Nephron (organoid): ENCODE results near the gene HIVEP2.

Source experiments
- H3K27ac Mint-ChIP-seq, 3 experiments: 2 replicates each; pipeline ENCODE4 v1.8.0; 2020; ENCODE audit warnings: mixed read lengths in 3 of 3, mild to moderate bottlenecking in 2 of 3, moderate library complexity in 1 of 3
- H3K27me3 Mint-ChIP-seq: 2 replicates; pipeline ENCODE4 v1.8.0; 2021; ENCODE audit warnings: low read depth, mild to moderate bottlenecking, moderate library complexity, mixed read lengths
- H3K36me3 Mint-ChIP-seq: 2 replicates; pipeline ENCODE4 v1.8.0; 2020; ENCODE audit warnings: low read depth, mixed read lengths
- H3K4me1 Mint-ChIP-seq: 2 replicates; pipeline ENCODE4 v1.8.0; 2020; ENCODE audit warnings: mixed read lengths
- H3K4me3 Mint-ChIP-seq, 3 experiments: 2 replicates each; pipeline ENCODE4 v1.8.0; 2020; ENCODE audit warnings: mild to moderate bottlenecking in 3 of 3, mixed read lengths in 3 of 3, moderate library complexity in 2 of 3
- H3K9me3 Mint-ChIP-seq: 2 replicates; pipeline ENCODE4 v1.8.0; 2020; ENCODE audit warnings: mixed read lengths
- TF ChIP-seq, protein P1 (sequence below), 3 experiments: fragments of 200-600 bp; sonication (generic); IDR thresholded peaks; one replicate each; pipeline ENCODE4 v1.5.0; 2021; ENCODE audit warnings: antibody characterized with exemption in 3 of 3; ENCODE audit not compliant: unreplicated experiment in 3 of 3

Gene HIVEP2

GRCh38 chr6:142713959-142714358 lies 231.0 kb downstream of the HIVEP2 start:
- TF ChIP-seq, protein P1, sequence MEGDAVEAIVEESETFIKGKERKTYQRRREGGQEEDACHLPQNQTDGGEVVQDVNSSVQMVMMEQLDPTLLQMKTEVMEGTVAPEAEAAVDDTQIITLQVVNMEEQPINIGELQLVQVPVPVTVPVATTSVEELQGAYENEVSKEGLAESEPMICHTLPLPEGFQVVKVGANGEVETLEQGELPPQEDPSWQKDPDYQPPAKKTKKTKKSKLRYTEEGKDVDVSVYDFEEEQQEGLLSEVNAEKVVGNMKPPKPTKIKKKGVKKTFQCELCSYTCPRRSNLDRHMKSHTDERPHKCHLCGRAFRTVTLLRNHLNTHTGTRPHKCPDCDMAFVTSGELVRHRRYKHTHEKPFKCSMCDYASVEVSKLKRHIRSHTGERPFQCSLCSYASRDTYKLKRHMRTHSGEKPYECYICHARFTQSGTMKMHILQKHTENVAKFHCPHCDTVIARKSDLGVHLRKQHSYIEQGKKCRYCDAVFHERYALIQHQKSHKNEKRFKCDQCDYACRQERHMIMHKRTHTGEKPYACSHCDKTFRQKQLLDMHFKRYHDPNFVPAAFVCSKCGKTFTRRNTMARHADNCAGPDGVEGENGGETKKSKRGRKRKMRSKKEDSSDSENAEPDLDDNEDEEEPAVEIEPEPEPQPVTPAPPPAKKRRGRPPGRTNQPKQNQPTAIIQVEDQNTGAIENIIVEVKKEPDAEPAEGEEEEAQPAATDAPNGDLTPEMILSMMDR (IDR thresholded peaks at IDR 0.05; ENCODE audit: unreplicated experiment in 3 of 3), result no peak
- Mint-ChIP-seq H3K36me3 (no peaks in the 10 kb centered on the region), H3K4me1 (no peaks in the 10 kb centered on the region), H3K9me3 (peaks cover 7% of the 10 kb centered on the region), H3K27me3 (no peaks in the 10 kb centered on the region), H3K4me3 (no peak overlapping the region), H3K27ac (no peak overlapping the region)

GRCh38 chr6:142712231-142712630 lies 232.7 kb downstream of the HIVEP2 start:
- Mint-ChIP-seq H3K9me3 (no peaks in the 10 kb centered on the region), H3K27ac (no peak overlapping the region), H3K27me3 (no peaks in the 10 kb centered on the region), H3K4me1 (no peaks in the 10 kb centered on the region), H3K36me3 (no peaks in the 10 kb centered on the region), H3K4me3 (no peak overlapping the region)
- TF ChIP-seq, protein P1 (IDR thresholded peaks at IDR 0.05; ENCODE audit: unreplicated experiment in 3 of 3), result no peak

GRCh38 chr6:142708651-142709050 lies 236.3 kb downstream of the HIVEP2 start:
- Mint-ChIP-seq H3K27me3 (no peaks in the 10 kb centered on the region), H3K27ac (no peak overlapping the region), H3K4me3 (no peak overlapping the region), H3K36me3 (no peaks in the 10 kb centered on the region), H3K9me3 (no peaks in the 10 kb centered on the region), H3K4me1 (peaks cover 2% of the 10 kb centered on the region)
- TF ChIP-seq, protein P1 (IDR thresholded peaks at IDR 0.05; ENCODE audit: unreplicated experiment in 3 of 3), result no peak

DNA sequence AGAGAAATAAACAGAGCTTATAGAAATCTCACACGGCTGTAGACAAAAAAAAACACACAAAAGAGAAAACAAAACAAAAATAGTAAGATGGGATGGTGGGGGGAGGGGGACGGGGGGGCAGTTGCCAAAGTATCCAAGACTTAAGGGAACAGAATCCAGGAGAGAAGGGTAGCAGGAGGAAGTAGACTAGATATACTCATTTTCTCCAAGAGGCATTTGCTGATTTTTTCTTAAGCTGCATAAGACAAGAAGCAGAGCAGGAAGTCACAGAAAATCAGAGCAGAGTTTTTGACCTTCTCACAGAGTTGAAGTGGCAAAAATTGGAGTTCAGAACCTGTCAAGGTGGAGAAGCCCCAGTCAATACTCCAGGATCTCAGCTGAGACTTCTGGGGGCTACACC lies 237.7 kb downstream of the HIVEP2 start:
- peaks cover 11% of the 10 kb centered on the region for H3K4me1 Mint-ChIP-seq
- no peaks in the 10 kb centered on the region for H3K27me3 Mint-ChIP-seq

DNA sequence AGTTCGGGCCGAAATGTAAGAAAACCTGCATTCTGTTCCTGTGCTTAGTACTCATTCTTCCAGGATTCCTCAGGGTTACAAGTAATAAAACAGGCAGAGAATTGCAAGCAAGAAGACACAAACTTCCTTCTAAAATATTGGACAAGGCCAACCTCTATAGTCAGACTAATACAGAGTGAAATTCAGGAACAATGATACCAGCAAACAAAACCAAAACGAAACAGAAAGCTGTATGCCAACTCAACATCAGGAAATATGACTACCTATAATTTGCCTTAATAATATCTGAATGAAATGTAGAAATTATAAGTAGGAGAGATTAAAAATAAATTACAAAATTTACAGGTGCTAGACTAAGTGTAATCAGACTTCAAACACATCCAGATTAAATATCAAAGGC lies 238.8 kb downstream of the HIVEP2 start:
- no peaks in the 10 kb centered on the region for H3K9me3 Mint-ChIP-seq
- H3K36me3 Mint-ChIP-seq, result no peaks in the 10 kb centered on the region
- no peak overlapping the region for H3K4me3 Mint-ChIP-seq
- H3K27ac Mint-ChIP-seq, result no peak overlapping the region
- no peaks in the 10 kb centered on the region for H3K27me3 Mint-ChIP-seq
- H3K4me1 Mint-ChIP-seq, result peaks cover 13% of the 10 kb centered on the region
- TF ChIP-seq, protein P1 (IDR thresholded peaks at IDR 0.05; ENCODE audit: unreplicated experiment in 3 of 3), result no peak

More for the DNA sequence above, 237.7 kb downstream of the HIVEP2 start:
- H3K27ac Mint-ChIP-seq, result no peak overlapping the region
- TF ChIP-seq, protein P1 (IDR thresholded peaks at IDR 0.05; ENCODE audit: unreplicated experiment in 3 of 3), result no peak
- H3K36me3 Mint-ChIP-seq, result no peaks in the 10 kb centered on the region
- H3K9me3 Mint-ChIP-seq, result no peaks in the 10 kb centered on the region
- H3K4me3 Mint-ChIP-seq, result no peak overlapping the region

GRCh38 chr6:142705054-142705453 lies 239.9 kb downstream of the HIVEP2 start:
- Mint-ChIP-seq H3K4me3 (no peak overlapping the region), H3K27me3 (no peaks in the 10 kb centered on the region), H3K9me3 (no peaks in the 10 kb centered on the region), H3K36me3 (no peaks in the 10 kb centered on the region), H3K4me1 (peaks cover 21% of the 10 kb centered on the region), H3K27ac (no peak overlapping the region)
- TF ChIP-seq, protein P1 (IDR thresholded peaks at IDR 0.05; ENCODE audit: unreplicated experiment in 3 of 3), result no peak
